ENCODE results near the gene HES5.
A peak's percentile ranks its signal among the peaks of the same experiment; 100 is the strongest.

HES5 gene

GRCh38 chr1:2559509-2560298, 29.6 kb upstream of the HES5 start:
- H3K4me3 ChIP-seq (ENCODE audit: control insufficient read depth, low read depth, low read length): no peak overlapping the region
- TF ChIP-seq, protein P1, sequence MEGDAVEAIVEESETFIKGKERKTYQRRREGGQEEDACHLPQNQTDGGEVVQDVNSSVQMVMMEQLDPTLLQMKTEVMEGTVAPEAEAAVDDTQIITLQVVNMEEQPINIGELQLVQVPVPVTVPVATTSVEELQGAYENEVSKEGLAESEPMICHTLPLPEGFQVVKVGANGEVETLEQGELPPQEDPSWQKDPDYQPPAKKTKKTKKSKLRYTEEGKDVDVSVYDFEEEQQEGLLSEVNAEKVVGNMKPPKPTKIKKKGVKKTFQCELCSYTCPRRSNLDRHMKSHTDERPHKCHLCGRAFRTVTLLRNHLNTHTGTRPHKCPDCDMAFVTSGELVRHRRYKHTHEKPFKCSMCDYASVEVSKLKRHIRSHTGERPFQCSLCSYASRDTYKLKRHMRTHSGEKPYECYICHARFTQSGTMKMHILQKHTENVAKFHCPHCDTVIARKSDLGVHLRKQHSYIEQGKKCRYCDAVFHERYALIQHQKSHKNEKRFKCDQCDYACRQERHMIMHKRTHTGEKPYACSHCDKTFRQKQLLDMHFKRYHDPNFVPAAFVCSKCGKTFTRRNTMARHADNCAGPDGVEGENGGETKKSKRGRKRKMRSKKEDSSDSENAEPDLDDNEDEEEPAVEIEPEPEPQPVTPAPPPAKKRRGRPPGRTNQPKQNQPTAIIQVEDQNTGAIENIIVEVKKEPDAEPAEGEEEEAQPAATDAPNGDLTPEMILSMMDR (IDR thresholded peaks at IDR 0.05; ENCODE audit: control insufficient read depth, insufficient read depth, low read depth, low read length, missing control alignments): no peak
- DNase-seq (ENCODE audit: low read depth): no peak

- no peak overlapping the region for H3K4me3 ChIP-seq (ENCODE audit: control insufficient read depth, low read depth, low read length)
- no peak for DNase-seq (ENCODE audit: low read depth)
- TF ChIP-seq, protein P1 (IDR thresholded peaks at IDR 0.05; ENCODE audit: control insufficient read depth, insufficient read depth, low read depth, low read length, missing control alignments): no peak
Observed at GRCh38 chr1:2558861-2559260, 28.8 kb upstream of the HES5 start.

GRCh38 chr1:2558420-2558819, 28.4 kb upstream of the HES5 start:
- no peak for DNase-seq (ENCODE audit: low read depth)
- TF ChIP-seq, protein P1 (IDR thresholded peaks at IDR 0.05; ENCODE audit: control insufficient read depth, insufficient read depth, low read depth, low read length, missing control alignments): no peak
- H3K4me3 ChIP-seq (ENCODE audit: control insufficient read depth, low read depth, low read length): no peak overlapping the region

DNA sequence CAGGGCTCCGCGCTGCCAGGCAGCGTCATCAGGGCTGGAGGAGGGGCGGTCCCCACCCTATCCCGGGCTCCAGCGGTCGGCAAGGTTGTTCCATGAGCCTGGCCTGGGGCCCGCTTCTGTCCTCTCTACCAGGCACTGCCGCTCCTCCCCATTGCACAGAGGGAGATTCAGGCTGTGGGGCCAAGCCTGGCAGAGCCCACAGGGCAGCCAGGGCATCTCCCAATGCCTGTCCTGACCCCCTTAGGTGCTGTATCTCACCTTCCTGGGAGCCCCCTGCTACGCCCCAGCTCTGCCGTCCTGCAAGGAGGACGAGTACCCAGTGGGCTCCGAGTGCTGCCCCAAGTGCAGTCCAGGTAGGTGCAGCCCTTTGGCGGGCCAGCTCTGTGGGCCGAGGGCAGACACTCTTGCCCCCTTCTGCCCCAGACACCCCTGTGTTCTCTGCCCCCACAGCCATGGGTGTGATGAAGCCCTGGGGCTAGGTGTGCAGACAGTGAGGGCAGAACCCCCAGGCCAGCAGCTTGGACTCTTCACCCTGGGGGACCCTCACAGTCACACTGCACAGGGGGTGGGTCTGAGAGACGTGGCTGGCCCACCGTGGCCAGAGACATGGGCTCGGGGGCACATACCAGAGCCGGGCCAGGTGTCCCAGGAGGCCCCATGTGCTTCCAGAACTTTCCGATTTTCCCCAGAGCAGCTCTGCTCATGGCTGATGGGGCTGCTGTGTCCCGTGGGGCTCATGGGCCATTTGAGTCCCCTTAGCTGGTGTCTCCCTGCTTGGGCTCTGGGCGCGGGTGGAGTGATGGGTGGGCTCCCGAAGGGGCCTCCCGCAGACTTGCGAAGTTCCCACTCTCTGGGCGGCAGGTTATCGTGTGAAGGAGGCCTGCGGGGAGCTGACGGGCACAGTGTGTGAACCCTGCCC, 27.7 kb upstream of the HES5 start:
- TF ChIP-seq, protein P1 (IDR thresholded peaks at IDR 0.05; ENCODE audit: control insufficient read depth, insufficient read depth, low read depth, low read length, missing control alignments): no peak
- DNase-seq (ENCODE audit: low read depth): no peak
- H3K4me3 ChIP-seq (ENCODE audit: control insufficient read depth, low read depth, low read length): no peak overlapping the region

DNA sequence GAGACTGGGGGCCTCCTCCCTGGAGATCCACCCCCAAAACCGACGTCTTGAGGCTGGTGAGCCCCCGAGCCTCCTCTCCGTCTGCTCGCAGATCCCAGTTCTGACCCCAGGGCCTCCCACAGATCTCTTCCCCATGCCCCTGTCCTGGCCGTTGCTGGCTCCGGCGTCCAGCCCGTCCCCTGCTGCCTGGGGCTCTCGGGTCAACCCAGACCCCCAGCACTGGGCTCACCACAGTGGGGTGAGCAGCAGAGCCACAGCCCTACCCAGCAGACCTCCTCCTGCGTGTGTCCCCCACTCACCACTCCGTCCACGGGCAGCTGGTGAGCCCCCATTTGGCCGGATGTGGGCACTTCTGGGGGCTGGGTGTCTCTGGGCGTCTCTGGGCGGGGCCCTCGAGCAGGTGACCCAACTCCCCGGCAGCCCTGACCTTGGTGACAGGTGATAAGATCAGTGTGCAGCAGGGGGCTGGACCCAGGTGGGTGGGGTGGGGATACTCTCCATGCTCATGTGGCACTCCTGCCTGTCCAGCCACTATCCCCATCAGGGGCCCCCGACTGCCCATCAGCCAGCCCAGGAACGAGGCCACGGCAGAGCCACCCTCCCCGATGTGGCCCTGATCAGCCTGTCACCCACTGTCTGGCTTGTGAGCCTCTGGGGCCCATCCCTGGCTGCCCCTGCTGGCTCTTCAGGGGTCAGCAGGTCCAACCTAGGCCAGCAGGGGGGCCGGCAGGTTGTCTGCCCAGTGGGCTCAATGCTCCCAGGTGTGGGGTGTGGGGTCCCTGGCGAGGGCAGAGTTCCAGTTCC, 26.8 kb upstream of the HES5 start:
- TF ChIP-seq, protein P1 (IDR thresholded peaks at IDR 0.05; ENCODE audit: control insufficient read depth, insufficient read depth, low read depth, low read length, missing control alignments): no peak
- peak overlapping the region; percentile 76 for H3K4me3 ChIP-seq (ENCODE audit: control insufficient read depth, low read depth, low read length)
- DNase-seq (ENCODE audit: low read depth): no peak

GRCh38 chr1:2556277-2556677, 26.2 kb upstream of the HES5 start, which contains the start of gene TNFRSF14:
TNFRSF14 (plus strand) TSS chr1:2556371; CDS start chr1:2556665, 294 bp downstream.
- TF ChIP-seq, protein P1 (IDR thresholded peaks at IDR 0.05; ENCODE audit: control insufficient read depth, insufficient read depth, low read depth, low read length, missing control alignments): no peak
- peak within 1 kb of the TSS; percentile 76 for H3K4me3 ChIP-seq (ENCODE audit: control insufficient read depth, low read depth, low read length)
- DNase-seq (ENCODE audit: low read depth): no peak

Measured in AG09309 (cell line).